Heart left ventricle (tissue), 13 donors: ENCODE data around the gene ARMS2.

Experiments
- POLR2A ChIP-seq, 2 donors: fragments of 450-650 bp; IDR thresholded peaks; one replicate each; pipeline ENCODE4 v1.6.1; 2017; ENCODE audit warnings: antibody characterized with exemption in 2 of 2, mild to moderate bottlenecking in 2 of 2, moderate library complexity in 2 of 2
- TF ChIP-seq, protein P1 (sequence below), 12 donors: fragments of 200-600 bp; sonication (generic) in 4 of 12; IDR thresholded peaks; one replicate each; pipeline versions ENCODE4 v1.5.0 to v1.8.0; 2018 to 2022; ENCODE audit warnings: antibody characterized with exemption in 12 of 12, mild to moderate bottlenecking in 5 of 12
- donor health status: ischemic (EF 13 %, LVEDD 7.1; RV severe dilation, severe dysfunction).
- donor health status: DM: no; HTN: yes; CAD: no.
- donor health status: DM: no; HTN: no; CAD: no.
- donor health status: ischemic (EF 25% LVEDD 6.9; RV normal size, moderate dysfunction).
- donor health status: ischemic (EF 25% LVEDD 5.7; RV mildly dilated, moderate dysfunction).
- donor health status: ischemic (EF 35%, LVEDD 5.7; RV mildly dilated, moderate dysfunction).
- donor health status: nonischemic (EF 11% LVEDD 7.7; RV severe dilation, severe dysfunction).
- donor health status: DM: yes; HTN: yes; CAD: no.
- donor health status: PGD.
- donor health status: ischemic (EF 29% LVEDD 5.4; RV normal size, mild dysfunction).
- donor health status: nonischemic (EF 23%, LVEDD 6.1; RV moderate dilation, normal function).

DNA sequence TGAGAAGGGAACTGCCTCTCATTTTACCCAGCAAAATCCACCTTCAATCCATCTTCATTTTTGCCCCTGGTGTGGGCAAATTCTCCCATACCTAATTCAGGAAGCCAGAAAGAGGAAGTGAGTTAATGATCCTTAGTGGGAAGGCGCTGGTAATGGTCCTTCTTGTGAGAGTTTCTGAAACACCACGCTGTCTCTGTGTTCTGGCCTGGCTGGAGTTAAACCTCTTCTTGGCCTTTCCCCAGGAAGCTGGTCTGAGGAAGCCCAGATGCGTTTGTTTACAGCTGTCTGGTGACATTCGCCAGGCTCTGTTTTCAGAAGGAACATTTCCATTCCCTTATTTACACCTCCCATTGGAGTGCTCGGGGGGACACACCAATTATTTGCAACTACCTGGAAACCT lies 31.2 kb downstream of the ARMS2 start:
- TF ChIP-seq POLR2A (IDR thresholded peaks at IDR 0.05) = no peak
- TF ChIP-seq, protein P1, sequence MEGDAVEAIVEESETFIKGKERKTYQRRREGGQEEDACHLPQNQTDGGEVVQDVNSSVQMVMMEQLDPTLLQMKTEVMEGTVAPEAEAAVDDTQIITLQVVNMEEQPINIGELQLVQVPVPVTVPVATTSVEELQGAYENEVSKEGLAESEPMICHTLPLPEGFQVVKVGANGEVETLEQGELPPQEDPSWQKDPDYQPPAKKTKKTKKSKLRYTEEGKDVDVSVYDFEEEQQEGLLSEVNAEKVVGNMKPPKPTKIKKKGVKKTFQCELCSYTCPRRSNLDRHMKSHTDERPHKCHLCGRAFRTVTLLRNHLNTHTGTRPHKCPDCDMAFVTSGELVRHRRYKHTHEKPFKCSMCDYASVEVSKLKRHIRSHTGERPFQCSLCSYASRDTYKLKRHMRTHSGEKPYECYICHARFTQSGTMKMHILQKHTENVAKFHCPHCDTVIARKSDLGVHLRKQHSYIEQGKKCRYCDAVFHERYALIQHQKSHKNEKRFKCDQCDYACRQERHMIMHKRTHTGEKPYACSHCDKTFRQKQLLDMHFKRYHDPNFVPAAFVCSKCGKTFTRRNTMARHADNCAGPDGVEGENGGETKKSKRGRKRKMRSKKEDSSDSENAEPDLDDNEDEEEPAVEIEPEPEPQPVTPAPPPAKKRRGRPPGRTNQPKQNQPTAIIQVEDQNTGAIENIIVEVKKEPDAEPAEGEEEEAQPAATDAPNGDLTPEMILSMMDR (IDR thresholded peaks at IDR 0.05) = no peak
